Sigmoid colon (tissue), 4 donors: Measurements from ENCODE around the gene CSE1L.

ENCODE experiments used
- POLR2A ChIP-seq, 2 donors: fragments of 450-650 bp; IDR thresholded peaks; one replicate each; pipeline ENCODE4 v1.6.1; 2016; ENCODE audit warnings: antibody characterized with exemption in 2 of 2, mild to moderate bottlenecking in 2 of 2, moderate library complexity in 2 of 2
- POLR2AphosphoS5 ChIP-seq, 4 donors: sonication (generic); formaldehyde crosslinking; IDR thresholded peaks; one replicate each; pipeline ENCODE4 v1.6.1; 2017; ENCODE audit warnings: antibody characterized with exemption in 4 of 4
- TF ChIP-seq, protein P1 (sequence below), 4 experiments: fragments of 450-650 bp in 3 of 4; fragments of 200-600 bp in 1 of 4; IDR thresholded peaks; one replicate each; pipeline ENCODE4 v1.5.1; 2016 to 2019; ENCODE audit warnings: antibody characterized with exemption in 4 of 4, mild to moderate bottlenecking in 3 of 4, moderate library complexity in 2 of 4

DNA sequence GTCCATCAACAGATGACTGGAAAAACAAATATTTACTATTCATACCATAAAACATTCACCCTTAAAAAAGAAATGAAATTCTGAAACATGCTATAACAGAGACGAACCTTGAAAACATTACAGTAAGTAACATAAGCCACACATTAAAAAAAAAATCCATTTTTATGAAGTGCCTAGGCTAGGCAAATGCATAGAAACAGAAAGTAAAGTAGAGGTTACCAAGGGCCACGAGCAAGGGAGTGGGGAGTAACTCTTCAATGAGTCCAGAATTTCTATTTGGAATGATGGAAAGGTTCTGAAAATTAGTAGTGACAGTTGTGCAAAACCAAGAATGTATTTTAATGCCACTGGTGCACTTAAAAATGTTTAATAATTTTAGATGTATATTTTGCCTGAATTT is 94.3 kb downstream of the CSE1L start:
- TF ChIP-seq, protein P1, sequence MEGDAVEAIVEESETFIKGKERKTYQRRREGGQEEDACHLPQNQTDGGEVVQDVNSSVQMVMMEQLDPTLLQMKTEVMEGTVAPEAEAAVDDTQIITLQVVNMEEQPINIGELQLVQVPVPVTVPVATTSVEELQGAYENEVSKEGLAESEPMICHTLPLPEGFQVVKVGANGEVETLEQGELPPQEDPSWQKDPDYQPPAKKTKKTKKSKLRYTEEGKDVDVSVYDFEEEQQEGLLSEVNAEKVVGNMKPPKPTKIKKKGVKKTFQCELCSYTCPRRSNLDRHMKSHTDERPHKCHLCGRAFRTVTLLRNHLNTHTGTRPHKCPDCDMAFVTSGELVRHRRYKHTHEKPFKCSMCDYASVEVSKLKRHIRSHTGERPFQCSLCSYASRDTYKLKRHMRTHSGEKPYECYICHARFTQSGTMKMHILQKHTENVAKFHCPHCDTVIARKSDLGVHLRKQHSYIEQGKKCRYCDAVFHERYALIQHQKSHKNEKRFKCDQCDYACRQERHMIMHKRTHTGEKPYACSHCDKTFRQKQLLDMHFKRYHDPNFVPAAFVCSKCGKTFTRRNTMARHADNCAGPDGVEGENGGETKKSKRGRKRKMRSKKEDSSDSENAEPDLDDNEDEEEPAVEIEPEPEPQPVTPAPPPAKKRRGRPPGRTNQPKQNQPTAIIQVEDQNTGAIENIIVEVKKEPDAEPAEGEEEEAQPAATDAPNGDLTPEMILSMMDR (IDR thresholded peaks at IDR 0.05): no peak
- TF ChIP-seq POLR2A (IDR thresholded peaks at IDR 0.05) (no peak), POLR2AphosphoS5 (IDR thresholded peaks at IDR 0.05) (no peak)
